PC-3 (cell line): ENCODE data around the gene HPN. TPM values are rescaled to one million over a fixed set of nuclear protein-coding genes. Genes with fewer than 3 reads are reported as not detected.
A peak's percentile ranks its signal among the peaks of the same experiment; 100 is the strongest.

Experiments
- ATAC-seq: fragments of 200-7000 bp; cut with Tn5 transposase; 2 replicates; pipeline ENCODE4 v1.9.1; 2020; ENCODE audit warnings: mild to moderate bottlenecking, moderate library complexity
- BruUV-seq: library from RNA; stranded (reverse); fragments of 400-500 nt; replicated peaks from 2 replicates; lab custom pipeline; 2021; lab: Mats Ljungman, UMichigan
- CTCF ChIA-PET: fragments of 300-600 bp; sonication (Branson Sonifier 250); formaldehyde crosslinking; loops from one replicate; lab custom pipeline; 2022; ENCODE audit warnings: antibody characterized with exemption; lab: Charles Lee
- POLR2A ChIA-PET: fragments of 300-600 bp; sonication (Branson Sonifier 250); formaldehyde crosslinking; loops from one replicate; lab custom pipeline; 2022; ENCODE audit warnings: antibody characterized with exemption; ENCODE audit not compliant: unreplicated experiment; lab: Charles Lee
- DNase-seq: peaks from one replicate; pipeline ENCODE4 v3.0.0-alpha.2; 2015
- H2AFZ ChIP-seq: fragments of 300-600 bp; sonication (generic); 2 replicates; pipeline ENCODE4 v1.6.0; 2016; ENCODE audit warnings: antibody characterized with exemption, low read length
- H3F3A ChIP-seq: fragments of 300-600 bp; sonication (generic); one replicate; pipeline ENCODE4 v1.6.0; 2017; ENCODE audit warnings: antibody characterized with exemption, low read length, control low read depth, mild to moderate bottlenecking; ENCODE audit not compliant: unreplicated experiment
- H3K27ac ChIP-seq: fragments of 300-600 bp; sonication (generic); 2 replicates; pipeline ENCODE4 v1.5.1; 2016; ENCODE audit warnings: mild to moderate bottlenecking, low read length
- H3K27me3 ChIP-seq: fragments of 300-600 bp; sonication (generic); 2 replicates; pipeline ENCODE4 v1.6.1; 2016; ENCODE audit warnings: low read length, mixed read lengths
- H3K36me3 ChIP-seq: fragments of 300-600 bp; sonication (generic); 2 replicates; pipeline ENCODE4 v1.6.1; 2016; ENCODE audit warnings: low read depth, mixed run types, low read length, mixed read lengths
- H3K4me1 ChIP-seq: fragments of 300-600 bp; sonication (generic); 2 replicates; pipeline ENCODE4 v1.5.1; 2016; ENCODE audit warnings: low read length; ENCODE audit not compliant: insufficient read depth
- H3K4me2 ChIP-seq: fragments of 300-600 bp; sonication (generic); 2 replicates; pipeline ENCODE4 v1.6.0; 2016; ENCODE audit warnings: low read length
- H3K4me3 ChIP-seq: fragments of 300-600 bp; sonication (generic); 2 replicates; pipeline ENCODE4 v1.5.1; 2016; ENCODE audit warnings: mild to moderate bottlenecking, low read length, mixed read lengths
- H3K79me2 ChIP-seq: fragments of 300-600 bp; sonication (generic); 2 replicates; pipeline ENCODE4 v1.6.1; 2017; ENCODE audit warnings: low read length, mixed read lengths
- H3K9ac ChIP-seq: fragments of 300-600 bp; sonication (generic); 2 replicates; pipeline ENCODE4 v1.6.0; 2016; ENCODE audit warnings: mild to moderate bottlenecking, low read length
- H3K9me2 ChIP-seq: fragments of 300-600 bp; sonication (generic); replicated peaks from 2 replicates; pipeline ENCODE4 v1.6.1; 2016; ENCODE audit warnings: mixed run types, low read length, mixed read lengths
- H3K9me3 ChIP-seq: fragments of 300-600 bp; sonication (generic); 2 replicates; pipeline ENCODE4 v1.6.1; 2016; ENCODE audit warnings: low read length, mixed read lengths
- H4K20me1 ChIP-seq: fragments of 300-600 bp; sonication (generic); 2 replicates; pipeline ENCODE4 v1.6.1; 2016; ENCODE audit warnings: low read length, mixed read lengths
- EZH2 ChIP-seq: fragments of 300-600 bp; sonication (generic); IDR thresholded peaks from one replicate; pipeline ENCODE4 v1.6.1; 2017; ENCODE audit warnings: antibody characterized with exemption, mild to moderate bottlenecking, low read length; ENCODE audit not compliant: unreplicated experiment
- EZH2phosphoT487 ChIP-seq: fragments of 300-600 bp; sonication (generic); IDR thresholded peaks from 2 replicates; pipeline ENCODE4 v1.6.1; 2018; ENCODE audit warnings: mild to moderate bottlenecking, antibody characterized with exemption, low read length, borderline replicate concordance
- intact Hi-C: fragments of 100-400 bp; cut with micrococcal nuclease; formaldehyde crosslinking; loops from 2 replicates; pipeline ENCODE4 v1.9.0; 2023
- total RNA-seq: library from RNA; depleted of rRNA; stranded (reverse); fragments of >200 nt; gene quantifications from 2 replicates; pipeline ENCODE4 v1.2.3, GENCODE V29; 2014
- TF ChIP-seq, protein P1 (sequence below): fragments of 300-600 bp; sonication (generic); conservative IDR thresholded peaks from 2 replicates; pipeline ENCODE4 v1.5.1; 2017; ENCODE audit warnings: antibody characterized with exemption, low read depth, mild to moderate bottlenecking, low read length

HPN gene
- total RNA-seq, 1 experiment from 2014 or later = 0.18 TPM

DNA sequence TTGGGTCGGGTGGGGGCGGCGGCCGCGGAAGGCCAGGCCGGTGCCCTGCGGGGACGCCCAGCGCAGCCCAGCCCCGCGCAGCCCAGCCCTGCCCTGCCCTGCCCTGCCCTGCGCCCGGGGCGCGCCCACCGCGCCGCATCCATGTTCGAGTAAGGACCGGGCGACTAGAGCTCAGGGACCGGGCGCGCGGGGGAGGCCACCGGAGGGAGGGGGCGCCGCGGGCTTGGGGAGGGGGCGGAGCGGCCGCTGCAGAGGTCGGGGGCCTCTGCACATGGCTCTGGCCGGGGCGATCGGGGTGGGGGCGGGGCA is 41.2 kb upstream of the HPN start:
- peaks cover 45% of the 10 kb centered on the region for H3K79me2 ChIP-seq
- DNase-seq (no peak), ATAC-seq (no peak; the same call in 1 of the 2 replicates)
- H3K4me2 ChIP-seq = peak overlapping the region; percentile 83; the same call in 1 of the 2 replicates
- no peaks in the 10 kb centered on the region for H4K20me1 ChIP-seq
- H3K27me3 ChIP-seq = no peaks in the 10 kb centered on the region
- no peak overlapping the region for H3K27ac ChIP-seq
- H3F3A ChIP-seq = no peaks in the 10 kb centered on the region
- H3K4me3 ChIP-seq = peak overlapping the region; percentile 72
- intact Hi-C loops = no loop called here
- H2AFZ ChIP-seq = no peak overlapping the region
- H3K4me1 ChIP-seq = peaks cover 16% of the 10 kb centered on the region
- no TSS peak for BruUV-seq
- H3K9ac ChIP-seq = peak overlapping the region; percentile 77
- no peaks in the 10 kb centered on the region for H3K36me3 ChIP-seq
- CTCF ChIA-PET = no interaction called here
- H3K9me2 ChIP-seq = no peaks in the 10 kb centered on the region
- H3K9me3 ChIP-seq = no peaks in the 10 kb centered on the region
- TF ChIP-seq EZH2phosphoT487 = no peak
- TF ChIP-seq EZH2 = no peak
- TF ChIP-seq, protein P1, sequence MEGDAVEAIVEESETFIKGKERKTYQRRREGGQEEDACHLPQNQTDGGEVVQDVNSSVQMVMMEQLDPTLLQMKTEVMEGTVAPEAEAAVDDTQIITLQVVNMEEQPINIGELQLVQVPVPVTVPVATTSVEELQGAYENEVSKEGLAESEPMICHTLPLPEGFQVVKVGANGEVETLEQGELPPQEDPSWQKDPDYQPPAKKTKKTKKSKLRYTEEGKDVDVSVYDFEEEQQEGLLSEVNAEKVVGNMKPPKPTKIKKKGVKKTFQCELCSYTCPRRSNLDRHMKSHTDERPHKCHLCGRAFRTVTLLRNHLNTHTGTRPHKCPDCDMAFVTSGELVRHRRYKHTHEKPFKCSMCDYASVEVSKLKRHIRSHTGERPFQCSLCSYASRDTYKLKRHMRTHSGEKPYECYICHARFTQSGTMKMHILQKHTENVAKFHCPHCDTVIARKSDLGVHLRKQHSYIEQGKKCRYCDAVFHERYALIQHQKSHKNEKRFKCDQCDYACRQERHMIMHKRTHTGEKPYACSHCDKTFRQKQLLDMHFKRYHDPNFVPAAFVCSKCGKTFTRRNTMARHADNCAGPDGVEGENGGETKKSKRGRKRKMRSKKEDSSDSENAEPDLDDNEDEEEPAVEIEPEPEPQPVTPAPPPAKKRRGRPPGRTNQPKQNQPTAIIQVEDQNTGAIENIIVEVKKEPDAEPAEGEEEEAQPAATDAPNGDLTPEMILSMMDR = no peak
- POLR2A ChIA-PET = interaction anchor here (0.6 kb wide), 1 partner anchor 145 kb away, joined by 4 read pairs; no protein-coding TSS in a partner anchor

- TF ChIP-seq EZH2phosphoT487 (no peak), EZH2 (no peak)
- TF ChIP-seq, protein P1 = no peak
- H3K4me2 ChIP-seq = peak overlapping the region; percentile 83
- H4K20me1 ChIP-seq = peaks cover 4% of the 10 kb centered on the region; the same call in 1 of the 2 replicates
- intact Hi-C loops = no loop called here
- H3K27ac ChIP-seq = peak overlapping the region; percentile 34
- H2AFZ ChIP-seq = peak overlapping the region; percentile 40; the same call in 1 of the 2 replicates
- no peaks in the 10 kb centered on the region for H3K36me3 ChIP-seq
- no peaks in the 10 kb centered on the region for H3K9me3 ChIP-seq
- ChIA-PET CTCF (no interaction called here), POLR2A (interaction anchor here (0.6 kb wide), 1 partner anchor 145 kb away, joined by 4 read pairs; no protein-coding TSS in a partner anchor)
- peaks cover 45% of the 10 kb centered on the region for H3K79me2 ChIP-seq
- peak; percentile 26 for ATAC-seq
- no peaks in the 10 kb centered on the region for H3K9me2 ChIP-seq
- DNase-seq = peak; percentile 30
- H3K9ac ChIP-seq = peak overlapping the region; percentile 77
- H3F3A ChIP-seq = no peaks in the 10 kb centered on the region
- H3K4me1 ChIP-seq = peaks cover 19% of the 10 kb centered on the region
- H3K4me3 ChIP-seq = peak overlapping the region; percentile 72
- no peaks in the 10 kb centered on the region for H3K27me3 ChIP-seq
- BruUV-seq = no TSS peak
Observed at GRCh38 chr19:35000647-35001501, 40.6 kb upstream of the HPN start.
